ENCODE results near the gene LRRC31.

- TF ChIP-seq ISL1 (CRISPR knock-in tag; IDR thresholded peaks at IDR 0.05): no peak
- TF ChIP-seq CREB5 (CRISPR knock-in tag; IDR thresholded peaks at IDR 0.05; ENCODE audit: low read depth): no peak
- no peak for TF ChIP-seq ZFP3 (CRISPR knock-in tag; IDR thresholded peaks at IDR 0.05)
- no peak for TF ChIP-seq ZC3H10 (CRISPR knock-in tag; IDR thresholded peaks at IDR 0.05)
- no peak for TF ChIP-seq ARNTL (CRISPR knock-in tag; IDR thresholded peaks at IDR 0.05; ENCODE audit: borderline replicate concordance, low read depth)
- TF ChIP-seq PATZ1 (CRISPR knock-in tag; IDR thresholded peaks at IDR 0.05; ENCODE audit: borderline replicate concordance): no peak
- no peak for TF ChIP-seq RARB (CRISPR knock-in tag; IDR thresholded peaks at IDR 0.05)
- TF ChIP-seq TCF4 (CRISPR knock-in tag; IDR thresholded peaks at IDR 0.05; ENCODE audit: borderline replicate concordance): no peak
- no peak for TF ChIP-seq ZNF8 (CRISPR knock-in tag; IDR thresholded peaks at IDR 0.05)
Measured at GRCh38 chr3:169861871-169862270, 7.9 kb downstream of the LRRC31 start.
